Hepatocyte (in vitro differentiated cells): ENCODE measurements around the gene LSM8.

Experiments used
- EZH2 ChIP-seq: fragments of 200-600 bp; sonication (generic); IDR thresholded peaks from 2 replicates; pipeline ENCODE4 v1.6.1; 2016; ENCODE audit warnings: antibody characterized with exemption, mild to moderate bottlenecking, borderline replicate concordance
- EZH2phosphoT487 ChIP-seq: fragments of 200-600 bp; sonication (generic); IDR thresholded peaks from one replicate; pipeline ENCODE4 v1.6.1; 2018; ENCODE audit warnings: antibody characterized with exemption, mild to moderate bottlenecking, low read depth, moderate library complexity; ENCODE audit not compliant: unreplicated experiment, severe bottlenecking
- TF ChIP-seq, protein P1 (sequence below): fragments of 200-600 bp; sonication (generic); IDR thresholded peaks from 2 replicates; pipeline ENCODE4 v1.5.1; 2016; ENCODE audit warnings: antibody characterized with exemption, mild to moderate bottlenecking; ENCODE audit not compliant: poor library complexity

- TF ChIP-seq, protein P1, sequence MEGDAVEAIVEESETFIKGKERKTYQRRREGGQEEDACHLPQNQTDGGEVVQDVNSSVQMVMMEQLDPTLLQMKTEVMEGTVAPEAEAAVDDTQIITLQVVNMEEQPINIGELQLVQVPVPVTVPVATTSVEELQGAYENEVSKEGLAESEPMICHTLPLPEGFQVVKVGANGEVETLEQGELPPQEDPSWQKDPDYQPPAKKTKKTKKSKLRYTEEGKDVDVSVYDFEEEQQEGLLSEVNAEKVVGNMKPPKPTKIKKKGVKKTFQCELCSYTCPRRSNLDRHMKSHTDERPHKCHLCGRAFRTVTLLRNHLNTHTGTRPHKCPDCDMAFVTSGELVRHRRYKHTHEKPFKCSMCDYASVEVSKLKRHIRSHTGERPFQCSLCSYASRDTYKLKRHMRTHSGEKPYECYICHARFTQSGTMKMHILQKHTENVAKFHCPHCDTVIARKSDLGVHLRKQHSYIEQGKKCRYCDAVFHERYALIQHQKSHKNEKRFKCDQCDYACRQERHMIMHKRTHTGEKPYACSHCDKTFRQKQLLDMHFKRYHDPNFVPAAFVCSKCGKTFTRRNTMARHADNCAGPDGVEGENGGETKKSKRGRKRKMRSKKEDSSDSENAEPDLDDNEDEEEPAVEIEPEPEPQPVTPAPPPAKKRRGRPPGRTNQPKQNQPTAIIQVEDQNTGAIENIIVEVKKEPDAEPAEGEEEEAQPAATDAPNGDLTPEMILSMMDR: no peak
- no peak for TF ChIP-seq EZH2phosphoT487
- TF ChIP-seq EZH2: no peak
These were observed 38.6 kb downstream of the LSM8 start for GRCh38 chr7:118222591-118222990.
